Fibroblast of skin of abdomen (primary cell): Measurements from ENCODE around the gene TNFSF11. TPM values are rescaled to one million over a fixed set of nuclear protein-coding genes. Genes with fewer than 3 reads are reported as not detected.
A peak's percentile ranks its signal among the peaks of the same experiment; 100 is the strongest.
"Not testable (repeated sequence)": the region's sequence is repeated elsewhere in the genome, so short reads cannot be mapped to it uniquely, and the experiment has no call there.

Experiments used
- DNase-seq: peaks from one replicate; pipeline ENCODE4 v3.0.0-alpha.2; 2013
- polyA plus RNA-seq, 2 experiments: library from polyadenylated mRNA; unstranded; fragments of 120-200 nt; gene quantifications; one replicate each; pipeline ENCODE4 v1.2.1, GENCODE V29; 2013; ENCODE audit not compliant: insufficient read length in 2 of 2

The TNFSF11 gene, protein sequence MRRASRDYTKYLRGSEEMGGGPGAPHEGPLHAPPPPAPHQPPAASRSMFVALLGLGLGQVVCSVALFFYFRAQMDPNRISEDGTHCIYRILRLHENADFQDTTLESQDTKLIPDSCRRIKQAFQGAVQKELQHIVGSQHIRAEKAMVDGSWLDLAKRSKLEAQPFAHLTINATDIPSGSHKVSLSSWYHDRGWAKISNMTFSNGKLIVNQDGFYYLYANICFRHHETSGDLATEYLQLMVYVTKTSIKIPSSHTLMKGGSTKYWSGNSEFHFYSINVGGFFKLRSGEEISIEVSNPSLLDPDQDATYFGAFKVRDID
- polyA plus RNA-seq (2013, experiment 1 of 2; ENCODE audit: insufficient read length) = 0.10 TPM
- 0.07 TPM for polyA plus RNA-seq (2013, experiment 2 of 2; ENCODE audit: insufficient read length)

DNA sequence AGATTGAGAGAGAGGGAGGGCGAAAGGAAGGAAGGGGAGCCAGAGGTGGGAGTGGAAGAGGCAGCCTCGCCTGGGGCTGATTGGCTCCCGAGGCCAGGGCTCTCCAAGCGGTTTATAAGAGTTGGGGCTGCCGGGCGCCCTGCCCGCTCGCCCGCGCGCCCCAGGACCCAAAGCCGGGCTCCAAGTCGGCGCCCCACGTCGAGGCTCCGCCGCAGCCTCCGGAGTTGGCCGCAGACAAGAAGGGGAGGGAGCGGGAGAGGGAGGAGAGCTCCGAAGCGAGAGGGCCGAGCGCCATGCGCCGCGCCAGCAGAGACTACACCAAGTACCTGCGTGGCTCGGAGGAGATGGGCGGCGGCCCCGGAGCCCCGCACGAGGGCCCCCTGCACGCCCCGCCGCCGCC is at the start of gene TNFSF11:
Gene TNFSF11 (plus strand): TSS at position 142 of the 400 bp plus-strand sequence. CDS start 152 bp downstream, at position 294.
- DNase-seq = no peak

DNA sequence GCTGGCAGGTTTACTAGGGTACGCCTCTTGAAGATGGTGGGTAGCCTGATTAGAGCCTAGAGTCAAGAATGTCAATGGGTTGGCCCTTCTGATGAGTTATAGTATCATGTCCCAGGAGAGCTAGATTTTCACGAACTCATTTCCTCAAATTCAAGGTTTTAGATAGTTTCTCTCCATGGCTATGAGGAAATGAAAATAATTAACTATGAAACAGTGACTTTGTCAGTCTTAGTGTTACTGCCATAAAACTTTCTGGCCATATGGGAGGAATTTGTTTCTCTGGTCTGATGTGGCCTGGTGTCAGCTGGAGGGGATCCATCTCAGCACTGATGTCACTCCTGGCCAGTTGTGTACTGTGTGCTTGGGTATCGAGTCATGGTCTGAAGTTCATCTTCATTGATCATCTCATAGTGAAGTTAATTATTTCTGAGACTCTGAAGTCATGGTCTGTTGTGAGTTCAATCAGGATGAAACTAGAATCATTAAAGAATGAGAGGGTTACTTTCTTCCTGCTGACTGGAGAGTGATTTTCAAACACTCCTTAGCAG is 49.4 kb upstream of the TNFSF11 start:
- DNase-seq = peak; percentile 31

DNA sequence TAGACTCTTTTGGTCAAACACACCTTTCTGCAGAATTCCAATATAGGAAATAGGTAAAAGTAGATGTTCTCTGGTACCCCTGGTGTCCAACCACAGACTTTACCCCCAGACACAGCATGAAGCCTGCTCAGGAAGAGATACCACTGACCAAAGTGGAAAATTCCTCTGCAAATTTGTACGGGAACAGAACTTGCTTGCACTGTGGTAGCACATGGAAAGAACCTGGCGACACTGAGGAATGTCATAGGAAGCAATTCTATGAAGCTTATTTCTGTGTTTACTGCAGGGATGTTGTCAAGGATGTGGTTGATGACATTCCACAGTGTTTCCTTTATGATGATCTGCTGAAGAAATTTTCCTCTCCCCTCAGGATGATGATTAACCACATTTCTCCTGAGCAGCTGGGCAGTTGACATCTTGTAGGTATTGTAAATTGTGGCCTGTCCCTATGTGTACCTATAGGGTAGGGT is 48.9 kb upstream of the TNFSF11 start:
- DNase-seq = peak; percentile 47

DNA sequence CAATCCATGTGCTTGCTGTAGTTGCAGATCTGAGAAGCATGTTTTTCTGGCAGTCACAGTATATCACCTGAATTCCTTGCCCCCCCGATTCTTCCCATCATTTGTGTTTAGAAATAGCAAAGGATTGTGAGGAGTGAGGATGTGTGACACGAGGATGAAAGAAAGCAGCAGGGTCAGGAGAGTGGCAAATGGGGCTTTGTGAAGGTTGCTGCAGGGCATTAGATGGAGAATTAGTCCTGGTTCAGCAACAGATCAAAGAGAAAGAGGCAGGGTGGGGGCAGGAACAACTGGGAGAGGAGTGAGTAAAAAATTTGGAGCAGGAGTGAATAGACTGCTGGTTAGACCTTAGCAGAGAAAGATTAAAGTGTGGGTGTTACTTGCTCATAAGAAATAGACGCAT is 47.7 kb upstream of the TNFSF11 start:
- no peak for DNase-seq

DNA sequence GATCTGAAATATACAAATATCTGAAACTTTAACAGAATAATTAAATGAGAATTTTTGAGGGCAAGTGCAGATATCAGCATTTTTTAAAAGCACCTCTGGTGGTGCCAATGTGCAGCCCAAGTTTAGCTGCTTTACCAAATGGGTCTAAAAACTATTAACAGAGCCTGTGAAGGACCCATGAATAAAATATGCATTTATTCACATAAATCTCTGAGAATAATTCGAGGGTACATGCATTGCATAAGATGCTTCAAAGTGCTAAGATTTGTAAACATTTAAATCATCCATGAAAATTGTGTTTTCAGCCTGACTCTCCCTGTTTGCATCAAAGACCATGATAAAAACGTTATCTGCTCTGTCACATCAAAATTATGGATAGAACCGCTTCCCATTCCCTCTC is 47.1 kb upstream of the TNFSF11 start:
- DNase-seq = no peak

DNA sequence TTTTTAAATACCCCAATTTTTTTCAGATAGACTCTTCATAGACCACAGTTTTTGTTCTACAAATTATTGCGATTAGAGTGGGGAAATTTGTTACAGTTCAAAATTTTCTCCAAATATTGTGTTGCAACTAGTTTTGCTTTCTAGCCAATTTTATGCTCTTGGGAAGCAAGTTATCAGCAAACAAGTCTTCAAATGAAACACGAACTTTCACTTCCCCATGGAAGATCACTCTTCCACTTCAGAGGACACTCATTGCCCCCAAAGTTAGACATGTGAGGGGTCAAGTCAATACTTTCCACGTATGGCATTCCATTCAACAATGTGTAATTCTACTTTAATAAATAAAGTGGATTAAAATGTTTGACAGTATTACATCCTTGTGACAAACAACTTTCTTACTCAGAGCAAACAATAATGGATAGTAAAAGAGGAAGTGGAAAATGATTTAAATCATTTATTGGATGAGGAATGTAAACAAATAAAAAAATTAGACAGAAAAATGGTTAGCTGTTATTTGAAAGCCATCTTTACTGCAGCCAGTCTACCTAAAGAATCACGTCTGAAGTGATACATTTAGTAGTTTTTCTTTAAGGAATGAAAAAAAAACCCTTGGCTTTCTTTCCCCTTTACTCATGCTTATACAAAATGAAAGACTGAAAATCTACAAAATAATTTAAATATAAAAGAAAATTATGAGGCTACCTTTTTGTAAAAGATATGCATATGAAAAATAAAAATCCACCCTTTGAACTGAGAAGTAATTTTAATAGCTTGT is 41.2 kb upstream of the TNFSF11 start:
- no peak for DNase-seq

DNA sequence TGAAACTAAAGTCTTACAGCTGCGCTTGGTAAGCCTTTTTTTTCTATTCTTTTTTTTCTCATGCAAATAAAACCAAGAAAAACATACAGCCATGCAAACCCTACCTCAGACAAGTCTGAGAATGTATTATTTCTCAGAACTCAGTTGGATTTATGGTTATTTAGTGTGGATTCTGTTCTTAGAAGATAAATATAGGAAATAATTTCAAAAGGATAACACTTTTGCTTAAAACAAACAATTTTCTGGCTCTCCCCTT is 40.7 kb upstream of the TNFSF11 start:
- no peak for DNase-seq

DNA sequence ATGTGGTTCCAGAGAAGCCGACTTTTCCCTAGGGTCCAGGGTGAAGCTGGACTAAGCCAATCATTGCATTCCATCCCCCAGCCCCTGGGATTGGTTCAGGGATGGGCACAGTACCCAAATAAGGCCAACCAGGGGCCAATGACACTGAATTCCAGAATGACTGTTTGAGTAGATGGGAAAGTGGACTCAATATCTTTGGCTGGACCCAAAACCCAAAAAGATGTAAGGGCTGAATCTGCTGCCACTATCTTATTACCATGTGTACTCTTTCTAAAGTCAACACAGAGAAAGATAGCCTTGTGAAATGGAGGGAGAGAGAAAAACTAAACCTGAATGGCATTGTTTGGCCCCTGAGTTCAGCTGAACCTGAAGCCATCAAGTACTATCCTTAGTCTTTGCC is 39.2 kb upstream of the TNFSF11 start:
- no peak for DNase-seq

DNA sequence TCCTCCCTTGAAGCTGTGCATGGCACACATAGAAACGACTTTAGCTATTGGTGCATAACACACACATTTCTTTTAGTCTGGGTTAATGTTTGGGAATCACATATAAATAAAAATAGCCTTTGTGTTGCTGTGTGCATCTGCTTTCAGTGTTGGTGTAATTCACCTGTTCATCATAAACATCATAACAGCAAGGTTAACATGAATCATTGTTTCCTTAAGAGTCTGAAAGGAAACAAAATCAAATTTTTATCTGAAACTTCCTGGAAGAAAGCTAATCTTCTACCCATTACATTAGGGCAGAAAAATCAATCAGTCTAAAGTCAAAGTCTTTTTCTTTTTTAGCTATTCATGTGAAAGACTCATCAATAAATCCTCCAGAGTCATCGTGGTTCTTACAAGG is 35.0 kb upstream of the TNFSF11 start:
- no peak for DNase-seq

DNA sequence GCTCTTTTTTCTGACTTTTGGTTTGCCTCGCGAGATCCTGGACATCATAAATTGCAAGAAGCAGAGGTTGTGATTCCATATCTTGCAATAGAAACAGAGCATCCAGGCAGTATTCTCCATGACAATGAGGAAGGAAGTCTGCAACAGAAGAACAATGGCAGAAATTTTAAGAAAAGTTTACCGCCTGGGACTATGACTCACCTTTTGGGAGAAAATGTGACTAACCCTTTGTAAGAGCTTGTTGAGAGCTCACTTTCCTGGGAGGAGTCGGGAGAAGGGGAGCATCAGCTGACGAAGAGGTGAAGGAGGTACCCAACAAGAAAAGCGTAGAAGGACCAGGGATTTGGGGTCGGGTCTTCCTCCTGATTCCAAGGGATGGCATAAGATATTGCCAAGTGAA is 34.3 kb upstream of the TNFSF11 start:
- no peak for DNase-seq

DNA sequence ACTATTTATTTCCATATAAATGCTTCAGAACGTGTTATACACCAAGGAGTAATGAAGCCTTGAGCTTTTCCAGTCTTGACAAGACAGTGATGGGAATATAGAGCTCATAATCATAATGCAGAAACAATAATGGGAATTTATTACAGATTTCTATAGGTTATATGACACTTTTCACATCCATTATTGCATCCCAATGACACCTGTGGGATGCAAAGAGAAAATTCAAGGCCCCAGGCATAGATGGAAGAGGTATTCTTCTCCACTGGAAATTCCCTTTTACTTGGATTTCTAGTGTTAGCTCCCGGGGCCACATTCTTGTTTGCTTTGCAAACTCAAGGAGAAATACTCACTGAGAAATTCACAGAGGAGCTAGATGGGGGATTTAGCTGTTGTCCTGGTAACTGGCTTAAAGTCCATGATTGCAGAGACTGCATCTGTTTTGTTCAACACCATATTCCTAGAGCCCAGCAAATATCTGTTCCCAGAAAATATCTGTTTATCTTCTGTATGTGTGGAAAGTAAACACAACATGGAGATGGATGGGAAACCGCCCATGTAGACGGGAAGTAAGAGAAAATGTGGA is 30.6 kb upstream of the TNFSF11 start:
- no peak for DNase-seq

DNA sequence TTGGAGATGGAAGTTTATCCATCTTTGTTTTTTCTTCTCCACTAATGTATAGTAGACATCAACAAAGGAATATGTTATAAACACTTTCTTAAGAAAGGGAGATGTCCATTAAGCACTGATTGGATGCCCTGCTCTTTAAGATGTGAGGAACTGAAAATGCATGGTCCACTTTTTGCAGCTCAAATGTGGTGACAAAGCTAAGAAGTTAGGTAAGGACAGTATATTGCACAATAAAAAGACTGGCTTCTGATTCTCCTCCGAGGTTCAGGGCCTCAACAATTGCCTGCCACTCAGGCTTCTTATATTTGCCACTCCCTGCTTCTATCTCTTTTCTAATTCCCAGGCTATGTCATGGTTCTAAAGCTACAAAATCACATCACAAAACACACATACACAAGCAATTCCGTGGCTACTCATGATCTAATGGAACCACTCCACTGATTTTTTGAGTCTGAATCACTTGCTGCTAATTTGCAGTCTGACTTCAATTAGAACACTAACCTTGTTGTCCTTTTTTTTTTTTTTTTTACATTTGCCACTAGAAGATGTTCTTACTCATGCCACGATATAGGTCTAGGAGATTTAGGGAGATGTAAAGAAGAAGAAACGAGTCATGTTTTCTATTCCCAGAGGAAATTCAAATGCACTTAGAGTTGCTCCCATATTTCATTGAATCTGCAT is 29.6 kb upstream of the TNFSF11 start:
- DNase-seq = peak; percentile 53

DNA sequence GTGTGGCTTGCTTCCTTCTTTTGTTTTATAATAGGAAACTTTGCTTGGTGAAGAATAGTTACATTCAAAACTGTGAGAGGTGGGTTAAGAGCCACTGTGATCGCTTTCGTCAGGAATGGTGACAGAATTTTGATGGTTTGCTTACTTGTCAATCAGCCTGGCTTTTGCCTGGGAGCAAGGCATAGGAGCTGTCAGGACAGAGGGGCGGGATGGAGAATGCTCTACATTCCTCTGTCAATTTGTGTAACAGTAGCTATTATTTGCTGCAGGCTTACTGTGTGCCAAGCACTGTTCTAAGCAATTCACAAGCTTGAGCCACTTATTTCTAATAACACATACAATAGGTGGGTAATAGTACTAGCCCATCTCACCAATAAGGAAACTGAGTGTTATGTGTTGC is 28.1 kb upstream of the TNFSF11 start:
- no peak for DNase-seq

DNA sequence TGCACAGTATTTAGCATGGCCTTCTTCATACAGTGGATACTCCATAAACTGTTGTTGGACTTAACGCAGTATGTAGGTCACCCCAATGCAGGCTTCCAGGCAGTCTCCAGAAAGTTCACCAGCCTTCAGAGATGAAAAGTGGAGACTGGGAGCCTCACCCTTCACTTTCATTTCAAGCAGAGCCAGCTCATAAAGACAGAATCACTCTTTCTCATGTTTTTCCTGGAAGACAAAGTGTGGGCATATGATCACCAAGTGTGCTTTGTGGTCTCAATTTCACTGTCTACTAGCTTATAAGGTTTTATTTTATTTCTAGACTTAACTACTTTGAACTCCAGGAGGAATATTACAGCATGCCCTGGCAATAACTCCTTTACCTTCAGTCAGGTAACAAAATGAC is 26.3 kb upstream of the TNFSF11 start:
- no peak for DNase-seq

DNA sequence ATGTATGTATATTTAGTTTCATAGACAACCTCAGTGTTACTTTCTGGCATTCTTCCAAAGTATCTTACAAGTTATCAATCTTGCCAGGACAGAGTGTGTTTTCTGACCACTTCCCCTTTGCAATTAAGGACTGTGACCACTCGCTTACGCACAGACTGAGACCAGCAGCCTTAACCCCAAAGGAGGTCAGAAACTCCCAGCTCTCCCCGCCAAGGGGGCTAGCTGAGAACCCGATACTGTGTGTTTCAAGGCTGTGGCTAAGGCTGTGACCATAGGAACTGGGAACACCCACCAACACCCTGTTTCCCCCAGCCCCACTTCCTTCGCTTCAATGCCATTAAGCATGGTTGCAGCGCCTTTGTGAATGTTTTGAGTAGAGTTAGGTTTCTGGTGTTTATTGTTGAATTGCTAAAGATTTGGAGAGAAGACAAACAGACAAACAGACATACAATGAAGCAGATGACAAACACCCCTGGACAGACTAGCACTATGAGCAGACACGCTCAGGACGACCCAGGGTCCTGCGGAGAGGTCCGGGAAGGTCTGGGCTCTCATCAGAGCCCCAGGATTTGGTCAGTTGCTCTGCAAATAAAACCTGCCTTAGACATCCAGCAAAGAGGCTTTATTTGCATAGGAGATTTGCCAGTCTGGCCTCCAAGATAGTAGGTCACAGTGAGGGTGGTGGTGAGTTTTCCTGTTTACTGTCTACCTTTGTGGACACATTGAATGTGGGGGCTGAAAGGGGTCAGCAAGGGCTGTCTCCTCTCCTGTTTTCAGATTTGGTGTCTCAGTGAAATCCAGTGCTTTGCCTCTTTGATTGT is 25.0 kb upstream of the TNFSF11 start:
- DNase-seq = no peak

DNA sequence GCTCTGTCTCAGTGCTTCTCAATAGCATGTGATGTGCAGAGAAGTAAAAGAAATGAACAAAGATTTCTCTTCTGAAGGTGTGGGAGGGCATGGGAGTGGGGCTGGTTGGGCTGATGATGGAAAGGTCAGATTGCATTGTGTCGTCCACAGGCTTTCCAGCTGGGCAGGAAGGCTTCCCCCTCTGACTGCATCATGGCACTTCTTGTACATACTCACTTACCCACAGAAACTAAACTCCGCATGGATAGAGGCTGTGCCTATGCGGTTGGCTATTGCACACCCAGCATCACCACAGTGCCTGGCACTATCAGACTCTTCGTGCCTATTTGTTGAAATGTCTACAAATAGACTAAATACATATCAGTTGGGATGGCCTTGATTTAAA is 24.4 kb upstream of the TNFSF11 start:
- DNase-seq = no peak

DNA sequence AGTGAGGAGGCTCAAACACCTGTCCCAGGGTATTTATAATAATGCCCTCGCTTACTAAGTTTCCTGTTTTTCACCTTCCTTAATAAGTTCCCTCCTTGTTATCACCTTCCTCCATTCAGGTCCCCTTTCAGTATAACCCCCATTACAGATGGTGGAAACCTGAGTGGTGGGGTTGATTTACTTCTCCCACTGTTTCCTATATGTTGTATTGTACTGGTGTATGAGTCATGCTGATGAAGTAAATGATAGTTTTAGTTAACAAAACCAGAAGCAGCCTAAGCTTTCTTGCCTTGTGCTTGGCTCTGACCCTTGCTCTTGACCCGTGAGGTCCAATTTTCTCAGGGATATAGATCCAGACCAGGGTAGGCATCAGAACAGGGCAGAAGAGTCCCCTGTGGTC is 22.3 kb upstream of the TNFSF11 start:
- DNase-seq = no peak

DNA sequence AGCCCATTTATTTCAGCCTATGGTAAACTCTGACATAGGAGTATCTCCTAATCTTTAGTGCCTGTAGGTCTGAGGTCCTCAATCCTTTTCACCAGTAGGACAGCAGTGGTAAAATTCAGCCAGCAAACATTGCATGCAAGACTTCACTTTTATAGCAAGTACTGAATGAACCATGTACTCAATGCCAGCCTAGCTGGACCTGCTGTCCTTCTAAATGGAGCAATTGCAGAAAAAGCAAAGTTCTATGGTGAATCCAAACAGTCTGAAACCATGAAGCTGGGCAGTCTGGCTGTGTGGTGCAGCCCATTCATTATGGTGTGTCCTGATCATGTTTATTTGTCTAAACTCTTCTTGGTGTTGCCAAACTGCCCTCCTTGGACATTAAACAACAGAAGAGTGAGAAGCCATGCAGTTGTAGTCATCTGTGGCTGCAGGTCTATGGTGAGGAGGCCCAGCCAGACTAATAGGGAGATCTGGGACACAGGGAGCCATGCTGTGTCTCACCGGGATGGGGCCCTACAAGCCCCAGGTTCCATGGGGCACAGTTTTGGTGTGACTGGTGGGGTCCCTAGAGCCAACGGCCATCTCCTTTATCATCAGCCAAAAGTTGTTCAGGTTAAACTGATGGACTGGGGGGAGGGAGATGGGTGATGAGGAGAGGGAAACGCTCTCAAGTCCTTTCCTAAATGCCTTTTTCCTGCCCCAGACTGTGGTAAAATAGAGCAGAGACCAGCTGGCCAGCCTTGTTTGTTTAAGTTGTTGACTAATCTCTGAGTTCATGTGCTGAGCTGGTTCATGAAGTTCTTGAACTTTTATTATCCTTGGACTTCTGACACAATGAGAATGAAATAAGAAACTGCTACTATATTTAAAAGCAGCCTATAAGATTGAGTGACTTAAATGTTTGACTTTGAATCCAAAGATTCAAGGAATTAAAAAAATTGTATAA is 20.6 kb upstream of the TNFSF11 start:
- DNase-seq = no peak

DNA sequence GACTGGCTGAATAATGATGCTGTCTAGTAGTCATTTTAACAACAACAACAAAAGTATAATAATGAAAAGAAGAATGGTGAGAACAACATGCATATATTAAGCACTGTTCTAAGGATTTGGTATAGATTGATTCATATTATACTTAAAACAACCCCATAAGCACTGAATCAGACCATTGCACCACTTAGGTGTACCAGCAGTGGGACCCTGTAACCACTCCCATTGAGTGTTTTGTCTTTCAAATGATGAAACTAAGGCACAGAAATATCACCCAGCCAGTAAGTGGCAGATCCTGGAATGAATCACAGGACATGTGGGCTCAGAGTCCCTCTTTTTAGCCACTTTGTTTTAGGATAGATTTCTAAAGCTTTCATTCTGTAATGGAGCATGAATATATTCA is 14.9 kb upstream of the TNFSF11 start:
- DNase-seq = no peak

DNA sequence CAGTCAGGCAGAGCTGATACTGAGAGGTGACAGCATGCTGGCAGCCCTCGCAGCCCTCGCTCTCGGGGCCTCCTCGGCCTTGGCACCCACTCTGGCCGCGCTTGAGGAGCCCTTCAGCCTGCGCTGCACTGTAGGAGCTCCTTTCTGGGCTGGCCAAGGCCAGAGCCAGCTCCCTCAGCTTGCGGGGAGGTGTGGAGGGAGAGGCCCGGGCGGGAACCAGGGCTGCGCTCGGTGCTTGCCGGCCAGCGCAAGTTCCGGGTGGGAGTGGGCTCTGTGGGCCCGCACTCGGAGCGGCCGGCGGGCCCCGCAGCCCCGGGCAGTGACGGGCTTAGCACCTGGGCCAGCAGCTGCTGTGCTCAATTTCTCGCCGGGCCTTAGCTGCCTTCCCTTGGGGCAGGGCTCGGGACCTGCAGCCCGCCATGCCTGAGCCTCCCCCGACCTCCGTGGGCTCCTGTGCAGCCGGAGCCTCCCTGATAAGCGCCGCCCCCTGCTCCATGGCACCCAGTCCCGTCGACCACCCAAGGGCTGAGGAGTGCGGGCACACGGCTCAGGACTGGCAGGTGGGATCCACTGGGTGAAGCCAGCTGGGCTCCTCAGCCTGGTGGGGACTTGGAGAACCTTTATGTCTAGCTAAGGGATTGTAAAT is 14.3 kb upstream of the TNFSF11 start:
- not testable (repeated sequence) for DNase-seq
